Measurements from ENCODE around the gene B3GAT3.
"Not testable (repeated sequence)": the region's sequence is repeated elsewhere in the genome, so short reads cannot be mapped to it uniquely, and the experiment has no call there.

The B3GAT3 gene

GRCh38 chr11:62621567-62622470 lies at the start of gene B3GAT3:
TSS of gene B3GAT3 (minus strand) at chr11:62621986. CDS start at chr11:62621947, 39 bp downstream.
- DNase-seq (ENCODE audit: low spot score), result peak; percentile 99

- no peak for DNase-seq (ENCODE audit: low spot score)
Measured at GRCh38 chr11:62671236-62671607, 49.4 kb upstream of the B3GAT3 start.

GRCh38 chr11:62669420-62670161 lies 47.8 kb upstream of the B3GAT3 start:
- no peak for DNase-seq (ENCODE audit: low spot score)

- DNase-seq (ENCODE audit: low spot score), result no peak
Measured at GRCh38 chr11:62667460-62667859, 45.7 kb upstream of the B3GAT3 start.

GRCh38 chr11:62666259-62666926 lies 44.6 kb upstream of the B3GAT3 start:
- no peak for DNase-seq (ENCODE audit: low spot score)

- no peak for DNase-seq (ENCODE audit: low spot score)
Measured at GRCh38 chr11:62665599-62666258, 43.9 kb upstream of the B3GAT3 start.

GRCh38 chr11:62665075-62665598 lies 43.4 kb upstream of the B3GAT3 start, which contains the start of the genes C11orf98 and CSKMT:
TSS of gene C11orf98 (minus strand) at chr11:62665210. CDS start at chr11:62665169, 41 bp downstream.
TSS of gene CSKMT (plus strand) at chr11:62665312. CDS start at chr11:62665880, 568 bp downstream.
- DNase-seq (ENCODE audit: low spot score), result peak; percentile 92

- peak; percentile 58 for DNase-seq (ENCODE audit: low spot score)
Measured at GRCh38 chr11:62664405-62665074, 42.8 kb upstream of the B3GAT3 start.

GRCh38 chr11:62656796-62657429 lies 35.1 kb upstream of the B3GAT3 start:
- DNase-seq (ENCODE audit: low spot score), result no peak

GRCh38 chr11:62654297-62654696 lies 32.5 kb upstream of the B3GAT3 start:
- DNase-seq (ENCODE audit: low spot score), result no peak

GRCh38 chr11:62652161-62653006 lies 30.6 kb upstream of the B3GAT3 start:
- DNase-seq (ENCODE audit: low spot score), result no peak

- not testable (repeated sequence) for DNase-seq (ENCODE audit: low spot score)
Measured at GRCh38 chr11:62650283-62650682, 28.5 kb upstream of the B3GAT3 start.

- DNase-seq (ENCODE audit: low spot score), result no peak
Measured at GRCh38 chr11:62649486-62649885, 27.7 kb upstream of the B3GAT3 start.

- DNase-seq (ENCODE audit: low spot score), result no peak
Measured at GRCh38 chr11:62648967-62649364, 27.2 kb upstream of the B3GAT3 start.

GRCh38 chr11:62648185-62648966 lies 26.6 kb upstream of the B3GAT3 start:
- DNase-seq (ENCODE audit: low spot score), result no peak

GRCh38 chr11:62647609-62648005 lies 25.8 kb upstream of the B3GAT3 start:
- no peak for DNase-seq (ENCODE audit: low spot score)

GRCh38 chr11:62646825-62647608 lies 25.2 kb upstream of the B3GAT3 start:
- DNase-seq (ENCODE audit: low spot score), result no peak
